Activated CD4-positive, alpha-beta T cell treated with anti-CD3 and anti-CD28 coated beads for 36 hours (primary cell): Measurements from ENCODE around the gene SEL1L2. TPM values are rescaled to one million over a fixed set of nuclear protein-coding genes. Genes with fewer than 3 reads are reported as not detected.

Experiments used
- ATAC-seq: fragments of 200-7000 bp; cut with Tn5 transposase; one replicate; pipeline ENCODE4 v1.10.0; 2021; ENCODE audit warnings: mild to moderate bottlenecking, moderate library complexity
- CTCF ChIA-PET: fragments of 350-600 bp; sonication (Branson Sonifier 250); formaldehyde crosslinking; loops from one replicate; lab custom pipeline; 2021; ENCODE audit warnings: antibody characterized with exemption; lab: Charles Lee
- POLR2A ChIA-PET: fragments of 350-600 bp; sonication (Branson Sonifier 250); formaldehyde crosslinking; loops from one replicate; lab custom pipeline; 2021; ENCODE audit warnings: antibody characterized with exemption, inconsistent platforms; lab: Charles Lee
- DNase-seq: peaks from one replicate; pipeline ENCODE4 v3.0.0-alpha.2; 2020
- H3K27ac Mint-ChIP-seq: one replicate; pipeline ENCODE4 v1.8.0; 2021; ENCODE audit warnings: mixed read lengths
- H3K27me3 Mint-ChIP-seq: one replicate; pipeline ENCODE4 v1.8.0; 2021; ENCODE audit warnings: mixed read lengths
- H3K36me3 Mint-ChIP-seq: one replicate; pipeline ENCODE4 v1.8.0; 2021; ENCODE audit warnings: low read depth, mixed read lengths
- H3K4me1 Mint-ChIP-seq: one replicate; pipeline ENCODE4 v1.8.0; 2021; ENCODE audit warnings: mixed read lengths
- H3K4me3 Mint-ChIP-seq: one replicate; pipeline ENCODE4 v1.8.0; 2021; ENCODE audit warnings: mild to moderate bottlenecking, moderate library complexity, mixed read lengths
- H3K9me3 Mint-ChIP-seq: one replicate; pipeline ENCODE4 v1.8.0; 2021; ENCODE audit warnings: low read depth, mixed read lengths
- intact Hi-C, 2 experiments: fragments of 100-400 bp; cut with DNase I in 1 of 2; cut with micrococcal nuclease in 1 of 2; formaldehyde crosslinking; loops; one replicate each; pipeline versions ENCODE4 v1.14.2 to v1.15.1; 2022 to 2024; cut with DNase I, micrococcal nuclease
- total RNA-seq, 2 experiments: library from RNA; stranded (reverse); gene quantifications; one replicate each; pipeline ENCODE4 v1.2.3, GENCODE V29; 2021

The SEL1L2 gene
- total RNA-seq, 2 experiments from 2014 or later: not detected

DNA sequence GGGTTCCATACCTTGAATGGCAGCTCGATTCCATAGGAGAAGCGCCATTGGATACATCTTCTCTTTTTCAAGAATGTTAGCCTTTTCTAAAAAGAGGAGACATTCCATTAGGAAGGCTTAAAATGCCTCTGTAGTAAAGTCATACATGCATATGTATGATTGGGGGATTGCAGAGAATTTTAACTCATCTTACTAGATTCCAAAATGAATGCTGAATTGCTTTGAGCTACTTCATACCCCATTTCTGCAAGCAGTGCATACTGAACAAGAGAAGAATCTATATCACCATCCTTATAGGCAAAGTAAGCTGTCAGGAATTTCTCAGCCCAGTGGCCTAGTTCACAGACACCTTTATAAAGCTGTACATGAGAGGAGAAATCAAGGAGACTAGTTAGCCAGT, 125.3 kb downstream of the SEL1L2 start:
- Mint-ChIP-seq H3K9me3 (no peaks in the 10 kb centered on the region), H3K27me3 (peaks cover 12% of the 10 kb centered on the region), H3K36me3 (no peaks in the 10 kb centered on the region), H3K4me3 (no peak overlapping the region), H3K4me1 (no peaks in the 10 kb centered on the region), H3K27ac (no peak overlapping the region)
- DNase-seq: no peak
- no peak for ATAC-seq
- CTCF ChIA-PET: interaction anchor here (0.7 kb wide), 1 partner anchor 10 kb away, joined by 3 read pairs; no protein-coding TSS in a partner anchor
- intact Hi-C loops: no loop called here
- POLR2A ChIA-PET: no interaction called here

DNA sequence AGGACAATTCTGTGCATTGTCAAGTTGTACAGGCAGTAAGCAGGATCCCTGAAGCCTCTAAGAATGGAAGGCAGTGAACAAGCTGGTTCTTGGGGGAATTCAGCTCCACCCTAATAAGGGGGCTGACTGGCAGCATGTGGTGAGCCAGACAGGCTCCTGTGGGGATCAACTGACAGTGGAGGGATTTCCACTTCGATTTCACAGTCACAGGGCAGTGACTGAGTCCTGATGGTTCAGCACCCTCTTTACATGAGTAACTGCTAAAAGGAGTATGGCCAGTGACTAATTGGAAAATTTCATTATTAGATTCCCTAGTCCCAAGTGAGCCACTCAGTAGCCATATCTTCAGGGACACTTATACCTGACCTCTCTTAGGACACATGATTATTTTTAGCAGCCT, 127.2 kb downstream of the SEL1L2 start:
- no peak for ATAC-seq
- Mint-ChIP-seq H3K27me3 (peaks cover 12% of the 10 kb centered on the region), H3K4me3 (no peak overlapping the region), H3K4me1 (no peaks in the 10 kb centered on the region), H3K9me3 (no peaks in the 10 kb centered on the region), H3K27ac (no peak overlapping the region), H3K36me3 (no peaks in the 10 kb centered on the region)
- POLR2A ChIA-PET: no interaction called here
- intact Hi-C loops: no loop called here
- no peak for DNase-seq
- CTCF ChIA-PET: no interaction called here

- ATAC-seq (no peak), DNase-seq (no peak)
- intact Hi-C loops: no loop called here
- no peak overlapping the region for H3K4me3 Mint-ChIP-seq
- H3K36me3 Mint-ChIP-seq: no peaks in the 10 kb centered on the region
- no peaks in the 10 kb centered on the region for H3K4me1 Mint-ChIP-seq
- H3K9me3 Mint-ChIP-seq: no peaks in the 10 kb centered on the region
- CTCF ChIA-PET: no interaction called here
- H3K27ac Mint-ChIP-seq: no peak overlapping the region
- POLR2A ChIA-PET: no interaction called here
- H3K27me3 Mint-ChIP-seq: peaks cover 12% of the 10 kb centered on the region
These were observed 128.2 kb downstream of the SEL1L2 start for GRCh38 chr20:13862245-13862644.

GRCh38 chr20:13858871-13859270, 131.5 kb downstream of the SEL1L2 start:
- intact Hi-C loops: no loop called here
- ChIA-PET POLR2A (no interaction called here), CTCF (no interaction called here)
- Mint-ChIP-seq H3K9me3 (no peaks in the 10 kb centered on the region), H3K27me3 (peaks cover 10% of the 10 kb centered on the region), H3K4me3 (no peak overlapping the region), H3K27ac (no peak overlapping the region), H3K4me1 (no peaks in the 10 kb centered on the region), H3K36me3 (no peaks in the 10 kb centered on the region)
- ATAC-seq: no peak
- DNase-seq: no peak

DNA sequence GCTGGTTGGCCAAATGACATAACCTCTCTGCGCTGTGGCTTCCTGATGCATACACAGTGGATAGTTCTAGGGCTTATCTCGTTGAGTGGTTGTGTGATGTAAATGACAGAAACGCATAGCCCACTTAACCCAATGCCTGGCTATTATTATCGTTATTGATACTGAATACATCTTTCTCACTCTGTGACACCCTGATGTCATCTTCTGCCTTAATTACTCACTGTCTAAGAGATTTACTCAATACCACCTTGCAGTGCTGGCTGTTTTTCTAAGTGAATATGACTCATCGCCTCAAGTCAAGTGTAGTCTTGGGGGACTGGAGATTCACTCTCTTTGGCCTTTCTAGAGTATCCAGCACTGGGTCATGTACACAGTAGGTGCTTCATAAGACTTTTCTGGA, 132.0 kb downstream of the SEL1L2 start:
- ATAC-seq (no peak), DNase-seq (no peak)
- Mint-ChIP-seq H3K4me1 (no peaks in the 10 kb centered on the region), H3K4me3 (no peak overlapping the region), H3K36me3 (no peaks in the 10 kb centered on the region), H3K27me3 (peaks cover 10% of the 10 kb centered on the region), H3K9me3 (no peaks in the 10 kb centered on the region), H3K27ac (no peak overlapping the region)
- ChIA-PET POLR2A (no interaction called here), CTCF (no interaction called here)
- intact Hi-C loops: no loop called here

DNA sequence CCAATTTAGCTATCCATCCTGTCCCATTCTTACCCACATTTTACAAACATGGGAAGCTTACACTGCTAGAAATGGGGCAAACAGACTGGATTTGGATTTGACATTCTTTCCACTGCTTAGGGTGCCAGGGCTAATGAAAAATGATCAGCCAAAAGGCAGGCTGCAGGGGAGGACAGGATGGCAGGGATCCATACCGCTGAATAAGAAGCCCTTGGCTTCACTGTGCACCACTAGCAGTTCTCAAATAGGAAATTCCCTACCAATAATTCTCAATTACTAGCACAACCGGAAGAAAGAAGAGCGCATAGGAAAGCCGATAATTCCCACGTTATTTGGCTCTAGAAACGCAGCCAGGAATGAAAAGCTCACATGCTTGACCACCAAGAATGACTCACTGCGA, 132.5 kb downstream of the SEL1L2 start:
- ATAC-seq (no peak), DNase-seq (no peak)
- intact Hi-C loops: no loop called here
- Mint-ChIP-seq H3K4me1 (no peaks in the 10 kb centered on the region), H3K9me3 (no peaks in the 10 kb centered on the region), H3K4me3 (no peak overlapping the region), H3K36me3 (no peaks in the 10 kb centered on the region), H3K27me3 (peaks cover 10% of the 10 kb centered on the region), H3K27ac (no peak overlapping the region)
- ChIA-PET CTCF (no interaction called here), POLR2A (no interaction called here)

DNA sequence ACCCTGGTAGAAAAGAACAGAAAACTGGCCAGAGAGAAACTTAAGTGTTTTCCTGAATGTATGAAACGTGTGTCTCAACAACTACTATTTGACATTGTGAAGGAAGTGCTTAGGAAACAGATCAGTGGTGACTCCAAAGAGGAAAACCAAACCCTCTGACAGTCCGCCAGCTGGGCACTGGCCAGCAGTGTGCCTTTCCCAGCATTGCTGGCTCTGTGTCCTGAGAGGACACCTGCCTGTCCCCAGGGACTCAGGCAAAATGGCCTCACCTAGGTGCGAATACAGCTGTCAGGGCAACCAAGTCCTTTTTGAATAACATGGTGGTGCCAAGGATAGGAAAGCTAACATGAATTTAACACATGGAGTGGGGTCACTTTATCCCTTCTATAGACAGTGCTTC, 133.1 kb downstream of the SEL1L2 start:
- ATAC-seq (no peak), DNase-seq (no peak)
- Mint-ChIP-seq H3K9me3 (no peaks in the 10 kb centered on the region), H3K36me3 (no peaks in the 10 kb centered on the region), H3K27ac (no peak overlapping the region), H3K4me1 (no peaks in the 10 kb centered on the region), H3K27me3 (peaks cover 10% of the 10 kb centered on the region), H3K4me3 (no peak overlapping the region)
- intact Hi-C loops: no loop called here
- POLR2A ChIA-PET: no interaction called here
- CTCF ChIA-PET: no interaction called here

DNA sequence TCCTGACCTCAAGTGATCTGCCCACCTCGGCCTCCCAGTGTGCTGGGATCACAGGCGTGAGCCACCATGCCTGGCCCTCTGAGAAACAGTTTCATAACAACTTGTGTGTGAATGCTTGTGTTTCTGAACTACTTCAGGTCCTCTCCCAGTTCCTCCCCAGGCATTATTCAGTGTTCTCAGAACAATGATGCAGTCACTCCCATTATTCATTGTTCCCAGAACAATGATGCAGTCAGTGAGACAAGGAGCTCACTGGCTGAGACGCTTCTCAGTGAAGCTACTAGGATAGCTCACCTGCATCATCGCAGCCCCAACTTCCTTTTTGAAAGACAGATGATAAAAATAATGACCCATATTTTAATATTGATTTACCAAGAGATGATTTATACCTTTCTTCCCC, 134.1 kb downstream of the SEL1L2 start:
- Mint-ChIP-seq H3K4me3 (no peak overlapping the region), H3K9me3 (no peaks in the 10 kb centered on the region), H3K27ac (no peak overlapping the region), H3K27me3 (peaks cover 6% of the 10 kb centered on the region), H3K4me1 (no peaks in the 10 kb centered on the region), H3K36me3 (no peaks in the 10 kb centered on the region)
- intact Hi-C loops: no loop called here
- ATAC-seq (no peak), DNase-seq (no peak)
- CTCF ChIA-PET: no interaction called here
- POLR2A ChIA-PET: interaction anchor here (0.7 kb wide), 1 partner anchor 79 kb away, joined by 3 read pairs; no protein-coding TSS in a partner anchor

DNA sequence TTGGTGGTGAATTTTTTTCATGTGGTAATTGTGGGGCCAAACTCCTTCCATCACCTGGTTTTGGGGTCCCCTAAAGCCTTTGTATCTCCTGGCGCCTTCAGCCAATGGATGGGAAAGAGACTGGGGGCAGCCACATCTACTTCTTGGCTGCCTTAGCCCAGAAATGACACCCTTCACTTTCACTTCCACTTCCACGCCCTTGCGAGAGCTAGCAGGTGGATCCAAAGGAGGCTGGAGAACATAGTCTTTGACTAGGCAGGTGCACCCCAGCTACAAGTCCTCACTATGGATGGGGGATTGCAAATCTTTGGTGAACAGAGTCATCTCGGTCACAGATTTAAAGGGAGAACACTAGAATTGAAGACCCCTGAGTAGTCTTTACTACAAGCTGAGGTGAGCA, 134.8 kb downstream of the SEL1L2 start:
- H3K4me1 Mint-ChIP-seq: no peaks in the 10 kb centered on the region
- intact Hi-C loops: no loop called here
- POLR2A ChIA-PET: no interaction called here
- ATAC-seq (no peak), DNase-seq (no peak)
- no peaks in the 10 kb centered on the region for H3K36me3 Mint-ChIP-seq
- H3K9me3 Mint-ChIP-seq: no peaks in the 10 kb centered on the region
- no peak overlapping the region for H3K4me3 Mint-ChIP-seq
- CTCF ChIA-PET: no interaction called here
- peaks cover 6% of the 10 kb centered on the region for H3K27me3 Mint-ChIP-seq
- H3K27ac Mint-ChIP-seq: no peak overlapping the region

GRCh38 chr20:13852306-13852705, 138.1 kb downstream of the SEL1L2 start:
- intact Hi-C loops: no loop called here
- no peaks in the 10 kb centered on the region for H3K9me3 Mint-ChIP-seq
- no peak overlapping the region for H3K27ac Mint-ChIP-seq
- DNase-seq (no peak), ATAC-seq (no peak)
- no peaks in the 10 kb centered on the region for H3K36me3 Mint-ChIP-seq
- ChIA-PET POLR2A (no interaction called here), CTCF (no interaction called here)
- H3K4me1 Mint-ChIP-seq: no peaks in the 10 kb centered on the region
- H3K4me3 Mint-ChIP-seq: no peak overlapping the region
- H3K27me3 Mint-ChIP-seq: peaks cover 8% of the 10 kb centered on the region

- no peak overlapping the region for H3K27ac Mint-ChIP-seq
- H3K36me3 Mint-ChIP-seq: no peaks in the 10 kb centered on the region
- H3K4me3 Mint-ChIP-seq: no peak overlapping the region
- DNase-seq: no peak
- H3K27me3 Mint-ChIP-seq: peaks cover 8% of the 10 kb centered on the region
- no peaks in the 10 kb centered on the region for H3K4me1 Mint-ChIP-seq
- POLR2A ChIA-PET: no interaction called here
- CTCF ChIA-PET: no interaction called here
- ATAC-seq: no peak
- intact Hi-C loops: no loop called here
- H3K9me3 Mint-ChIP-seq: no peaks in the 10 kb centered on the region
These were observed 139.1 kb downstream of the SEL1L2 start for GRCh38 chr20:13851279-13851678.

DNA sequence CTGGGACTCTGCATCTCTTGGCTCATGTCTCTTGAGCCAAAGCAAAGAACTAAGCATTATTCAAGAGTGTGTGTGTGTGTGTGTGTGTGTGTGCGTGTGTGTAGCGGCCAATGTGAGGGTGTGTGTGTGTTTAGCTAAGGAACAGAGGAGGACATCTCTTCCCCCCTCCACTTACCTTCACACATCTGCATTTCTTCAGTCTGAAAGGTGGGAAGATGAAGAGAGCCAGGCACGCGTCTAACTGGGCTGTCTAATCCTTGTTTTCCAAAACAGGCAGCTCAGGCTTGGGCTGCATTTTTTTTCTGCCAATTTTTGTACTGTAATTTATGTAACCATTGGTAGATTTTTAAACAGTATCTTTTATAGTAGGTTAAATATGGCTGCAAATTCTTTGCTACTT, 146.1 kb downstream of the SEL1L2 start:
- ChIA-PET CTCF (no interaction called here), POLR2A (no interaction called here)
- no peak overlapping the region for H3K27ac Mint-ChIP-seq
- no peaks in the 10 kb centered on the region for H3K9me3 Mint-ChIP-seq
- H3K36me3 Mint-ChIP-seq: no peaks in the 10 kb centered on the region
- intact Hi-C loops: loop anchor here in 1 of 2 experiments (10.0 kb wide), 1 partner anchor 61 kb away; no protein-coding TSS in a partner anchor
- no peaks in the 10 kb centered on the region for H3K4me1 Mint-ChIP-seq
- H3K27me3 Mint-ChIP-seq: peaks cover 6% of the 10 kb centered on the region
- DNase-seq (no peak), ATAC-seq (no peak)
- H3K4me3 Mint-ChIP-seq: no peak overlapping the region

GRCh38 chr20:13841206-13841605, 149.2 kb downstream of the SEL1L2 start:
- H3K4me3 Mint-ChIP-seq: no peak overlapping the region
- no peaks in the 10 kb centered on the region for H3K4me1 Mint-ChIP-seq
- ChIA-PET CTCF (interaction anchor here (0.8 to 1.0 kb wide), 2 partner anchors 16 to 21 kb away, joined by 3 read pairs; no protein-coding TSS in a partner anchor), POLR2A (no interaction called here)
- intact Hi-C loops: loop anchor here in 1 of 2 experiments (10.0 kb wide), 1 partner anchor 64 kb away; no protein-coding TSS in a partner anchor
- H3K27me3 Mint-ChIP-seq: peaks cover 10% of the 10 kb centered on the region
- no peaks in the 10 kb centered on the region for H3K36me3 Mint-ChIP-seq
- DNase-seq (no peak), ATAC-seq (no peak)
- H3K27ac Mint-ChIP-seq: no peak overlapping the region
- no peaks in the 10 kb centered on the region for H3K9me3 Mint-ChIP-seq
